Epithelial cell of esophagus (primary cell): ENCODE measurements around the gene SF3A2.
"Not testable (repeated sequence)": the region's sequence is repeated elsewhere in the genome, so short reads cannot be mapped to it uniquely, and the experiment has no call there.

ENCODE experiments used
- DNase-seq: peaks from one replicate; pipeline ENCODE4 v3.0.0; 2010; ENCODE audit warnings: low read depth
- H3K4me3 ChIP-seq: 2 replicates; pipeline ENCODE4 v1.5.1; 2011; ENCODE audit warnings: mild to moderate bottlenecking, low read length, control low read depth
- CTCF ChIP-seq: IDR thresholded peaks from 2 replicates; pipeline ENCODE4 v1.5.1; 2011; ENCODE audit warnings: low read depth, mild to moderate bottlenecking, low read length, control low read depth, inconsistent platforms; ENCODE audit not compliant: insufficient read depth; ENCODE audit errors: missing control alignments

SF3A2 gene

GRCh38 chr19:2278459-2279158 is 42.0 kb downstream of the SF3A2 start:
- TF ChIP-seq CTCF, result no peak
- H3K4me3 ChIP-seq, result no peak overlapping the region
- DNase-seq, result no peak

- no peak for TF ChIP-seq CTCF
- H3K4me3 ChIP-seq, result no peak overlapping the region
- DNase-seq, result no peak
These were observed 44.1 kb downstream of the SF3A2 start for GRCh38 chr19:2280633-2281264.

- not testable (repeated sequence) for DNase-seq, H3K4me3 ChIP-seq
These were observed 44.8 kb downstream of the SF3A2 start for GRCh38 chr19:2281265-2282061.

GRCh38 chr19:2282062-2282861 is 45.6 kb downstream of the SF3A2 start, which contains the start of gene PEAK3:
TSS of gene PEAK3 (minus strand) at chr19:2282175. CDS start at chr19:2280931, 1,244 bp downstream.
- no peak within 1 kb of the TSS for H3K4me3 ChIP-seq
- TF ChIP-seq CTCF, result no peak
- no peak for DNase-seq

- no peak for DNase-seq
- H3K4me3 ChIP-seq, result no peak overlapping the region
- TF ChIP-seq CTCF, result no peak
These were observed 46.2 kb downstream of the SF3A2 start for GRCh38 chr19:2282862-2283237.

- no peak for DNase-seq
- no peak overlapping the region for H3K4me3 ChIP-seq
- no peak for TF ChIP-seq CTCF
These were observed 47.3 kb downstream of the SF3A2 start for GRCh38 chr19:2283835-2284507.
